BLaER1 treated with 17β-estradiol and CSF1 and Interleukin-3, amounts not matched to agents 10 nM and 100 nM (cell line): ENCODE data around the gene INTS1.

Experiments used
- H3K27ac ChIP-seq, 11 experiments: shearing (Covaris generic); formaldehyde crosslinking; 2 replicates each; pipeline ENCODE4 v1.8.1; 2022
- H3K27me3 ChIP-seq, 11 experiments: shearing (Covaris generic); formaldehyde crosslinking; 2 replicates each; pipeline ENCODE4 v1.8.1; 2022
- H3K36me3 ChIP-seq, 11 experiments: shearing (Covaris generic); formaldehyde crosslinking; 2 replicates each; pipeline ENCODE4 v1.8.1; 2022
- H3K4me1 ChIP-seq, 10 experiments: shearing (Covaris generic); formaldehyde crosslinking; 2 replicates each; pipeline ENCODE4 v1.8.1; 2022
- H3K4me2 ChIP-seq, 11 experiments: shearing (Covaris generic); formaldehyde crosslinking; 2 replicates each; pipeline ENCODE4 v1.8.1; 2022
- H3K4me3 ChIP-seq, 10 experiments: shearing (Covaris generic); formaldehyde crosslinking; 2 replicates each; pipeline ENCODE4 v1.8.1; 2022
- H3K9ac ChIP-seq, 11 experiments: shearing (Covaris generic); formaldehyde crosslinking; 2 replicates each; pipeline ENCODE4 v1.8.1; 2022
- H3K9me3 ChIP-seq, 11 experiments: shearing (Covaris generic); formaldehyde crosslinking; replicated peaks in 1 of 11; 2 replicates each; pipeline ENCODE4 v1.8.1; 2022
- H4K20me1 ChIP-seq, 11 experiments: shearing (Covaris generic); formaldehyde crosslinking; 2 replicates each; pipeline ENCODE4 v1.8.1; 2022
- Cebpa-rat ChIP-seq, 11 experiments: shearing (Covaris generic); IDR thresholded peaks; 2 replicates each; pipeline ENCODE4 v1.8.1; 2022

INTS1 gene

DNA sequence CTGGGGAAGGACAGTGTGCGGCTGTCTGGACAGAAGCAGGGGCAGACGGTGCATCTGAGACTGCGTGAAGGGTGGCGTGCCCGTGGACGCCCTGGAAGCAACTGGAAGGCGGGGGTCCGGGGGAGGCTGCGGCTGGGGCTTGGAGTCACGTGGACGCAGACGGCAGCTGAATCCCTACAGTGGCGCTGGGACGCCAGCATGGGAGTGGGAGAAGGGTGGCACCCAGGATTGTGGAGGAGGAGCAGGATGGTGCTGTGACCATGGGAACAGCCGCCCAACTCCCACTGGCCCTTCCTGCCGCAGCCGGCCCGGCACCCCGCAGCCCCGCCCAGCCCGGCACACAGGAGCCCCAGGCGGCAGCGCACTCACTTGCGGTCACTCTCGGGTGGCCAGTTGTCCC is 9.7 kb downstream of the INTS1 start:
- Histone ChIP-seq H3K4me1 (no peaks in the 10 kb centered on the region), H3K36me3 (peaks cover 84 to 96% (median 93%) of the 10 kb centered on the region in 11 experiments), H3K9me3 (no peaks in the 10 kb centered on the region), H3K4me3 (no peak overlapping the region), H3K9ac (no peak overlapping the region), H4K20me1 (peaks cover 0 to 92% (median 73%) of the 10 kb centered on the region in 11 experiments; a peak in 18 of 22 replicates), H3K27me3 (no peaks in the 10 kb centered on the region), H3K27ac (no peak overlapping the region), H3K4me2 (no peak overlapping the region)
- TF ChIP-seq Cebpa-rat (IDR thresholded peaks at IDR 0.05): no peak

DNA sequence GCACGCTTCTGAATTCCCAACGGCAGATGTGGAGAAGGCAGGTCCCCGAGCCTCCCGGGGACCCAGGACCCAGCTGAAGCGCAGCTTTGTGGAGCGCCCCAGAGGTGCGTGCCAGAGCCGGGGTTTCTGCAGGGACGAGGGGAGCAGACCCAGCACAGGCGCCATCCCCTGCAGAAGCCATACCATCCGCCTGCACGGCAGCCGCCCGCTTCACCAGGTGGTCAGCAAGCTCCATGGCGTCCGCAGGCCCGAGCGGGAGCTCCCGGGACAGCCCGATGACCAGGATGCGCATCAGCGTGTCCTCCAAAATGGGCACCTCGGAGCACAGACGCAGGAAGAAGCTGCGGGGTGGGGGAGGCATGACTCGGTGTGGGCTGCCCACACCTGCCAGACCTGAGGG is 10.6 kb downstream of the INTS1 start:
- no peak for TF ChIP-seq Cebpa-rat (IDR thresholded peaks at IDR 0.05)
- H3K36me3 ChIP-seq: peaks cover 92 to 98% (median 96%) of the 10 kb centered on the region in 11 experiments
- H3K27me3 ChIP-seq: no peaks in the 10 kb centered on the region
- H3K9me3 ChIP-seq: no peaks in the 10 kb centered on the region
- H3K9ac ChIP-seq: no peak overlapping the region
- no peaks in the 10 kb centered on the region for H3K4me1 ChIP-seq
- no peak overlapping the region for H3K27ac ChIP-seq
- H3K4me2 ChIP-seq: no peak overlapping the region
- no peak overlapping the region for H3K4me3 ChIP-seq
- peaks cover 0 to 95% (median 77%) of the 10 kb centered on the region in 11 experiments; a peak in 18 of 22 replicates for H4K20me1 ChIP-seq

DNA sequence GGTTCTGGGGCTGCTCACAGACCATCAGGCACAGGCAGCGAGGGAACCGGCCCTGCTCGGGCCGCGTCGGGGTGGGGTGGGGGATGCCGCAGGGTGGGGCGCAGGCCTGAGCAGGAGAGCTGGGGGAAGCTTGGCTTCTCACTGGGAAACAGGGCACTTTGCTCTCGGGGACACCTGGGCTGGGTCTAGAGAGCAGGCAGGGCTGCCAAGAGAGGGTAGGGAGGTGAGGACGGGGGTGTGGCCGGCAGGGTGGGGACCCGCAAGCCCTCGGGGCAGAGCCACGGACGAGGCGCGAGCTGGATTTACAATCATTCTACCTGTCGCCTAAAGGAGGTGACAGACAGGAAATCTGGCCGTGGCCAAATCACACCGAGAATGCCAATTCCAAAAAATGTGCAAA is 11.1 kb downstream of the INTS1 start:
- Histone ChIP-seq H3K4me1 (no peaks in the 10 kb centered on the region), H3K9me3 (no peaks in the 10 kb centered on the region), H3K36me3 (peaks cover 94 to 100% (median 98%) of the 10 kb centered on the region in 11 experiments), H3K27me3 (no peaks in the 10 kb centered on the region), H3K27ac (no peak overlapping the region), H4K20me1 (peaks cover 0 to 97% (median 79%) of the 10 kb centered on the region in 11 experiments; a peak in 18 of 22 replicates), H3K9ac (no peak overlapping the region), H3K4me3 (no peak overlapping the region), H3K4me2 (no peak overlapping the region)
- no peak for TF ChIP-seq Cebpa-rat (IDR thresholded peaks at IDR 0.05)

DNA sequence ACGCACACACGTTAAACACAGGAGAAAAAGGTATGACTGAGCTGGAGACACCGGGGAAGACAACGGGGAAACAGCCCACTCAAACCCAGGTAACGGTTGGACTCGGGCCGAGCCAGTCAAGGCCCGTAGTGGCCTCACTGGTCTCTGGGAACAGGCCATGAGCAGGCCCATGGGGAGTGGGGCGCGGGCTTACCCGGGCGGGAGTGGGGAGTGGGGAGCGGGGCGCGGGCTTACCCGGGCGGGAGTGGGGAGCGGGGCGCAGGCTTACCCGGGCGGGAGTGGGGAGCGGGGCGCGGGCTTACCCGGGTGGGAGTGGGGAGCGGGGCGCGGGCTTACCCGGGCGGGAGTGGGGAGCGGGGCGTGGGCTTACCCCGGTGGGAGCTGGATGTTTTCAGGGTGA is 11.5 kb downstream of the INTS1 start:
- Histone ChIP-seq H3K27me3 (no peaks in the 10 kb centered on the region), H3K4me2 (no peak overlapping the region), H4K20me1 (peaks cover 0 to 97% (median 80%) of the 10 kb centered on the region in 11 experiments; a peak in 18 of 22 replicates), H3K4me1 (no peaks in the 10 kb centered on the region), H3K4me3 (no peak overlapping the region), H3K9me3 (no peaks in the 10 kb centered on the region), H3K9ac (no peak overlapping the region), H3K27ac (no peak overlapping the region), H3K36me3 (peaks cover 94 to 100% (median 98%) of the 10 kb centered on the region in 11 experiments)
- no peak for TF ChIP-seq Cebpa-rat (IDR thresholded peaks at IDR 0.05)

DNA sequence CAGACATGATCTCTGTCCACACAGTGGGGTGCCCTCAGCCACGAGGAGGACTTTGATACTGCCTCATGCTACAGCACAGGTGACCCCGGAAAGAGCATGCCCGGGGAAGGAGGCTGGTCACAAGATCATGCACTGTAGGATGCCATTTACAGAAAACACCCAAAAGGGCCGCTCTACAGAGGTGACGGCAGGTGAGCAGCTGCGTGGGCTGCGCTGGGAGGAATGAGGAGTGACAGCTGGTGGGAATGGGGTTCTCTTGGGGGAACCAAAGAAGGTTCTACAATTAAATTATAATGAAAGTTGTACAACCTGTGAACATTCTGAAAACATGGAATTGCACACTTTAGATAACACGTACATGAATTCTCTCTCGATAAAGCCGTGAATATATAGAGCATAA is 12.0 kb downstream of the INTS1 start:
- Histone ChIP-seq H3K36me3 (peaks cover 94 to 100% (median 98%) of the 10 kb centered on the region in 11 experiments), H4K20me1 (peaks cover 0 to 97% (median 80%) of the 10 kb centered on the region in 11 experiments; a peak in 18 of 22 replicates), H3K4me2 (no peak overlapping the region), H3K4me1 (no peaks in the 10 kb centered on the region), H3K27me3 (no peaks in the 10 kb centered on the region), H3K9ac (no peak overlapping the region), H3K27ac (no peak overlapping the region), H3K9me3 (no peaks in the 10 kb centered on the region), H3K4me3 (no peak overlapping the region)
- no peak for TF ChIP-seq Cebpa-rat (IDR thresholded peaks at IDR 0.05)

DNA sequence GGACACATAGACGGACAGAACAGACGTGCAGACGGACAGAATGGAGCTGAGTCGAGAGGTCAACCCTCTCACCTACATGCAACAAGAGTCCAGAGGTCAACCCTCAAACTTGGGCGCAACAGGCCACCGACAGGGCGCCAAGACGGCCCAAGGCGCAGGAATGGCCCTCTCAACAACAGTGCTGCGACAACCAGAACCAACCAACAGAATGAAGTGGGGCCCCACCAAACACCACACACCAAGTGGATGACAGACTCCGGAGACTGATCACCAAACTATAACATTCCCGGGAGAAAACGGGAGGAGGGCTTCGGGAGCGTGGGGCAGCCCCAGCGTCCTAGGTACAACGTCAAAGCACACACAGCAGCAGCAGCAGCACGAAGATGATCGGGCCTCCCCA is 13.4 kb downstream of the INTS1 start:
- peaks cover 93 to 100% (median 98%) of the 10 kb centered on the region in 11 experiments for H3K36me3 ChIP-seq
- H3K4me2 ChIP-seq: no peak overlapping the region
- no peak overlapping the region for H3K9ac ChIP-seq
- H3K4me3 ChIP-seq: no peak overlapping the region
- TF ChIP-seq Cebpa-rat (IDR thresholded peaks at IDR 0.05): no peak
- H3K27me3 ChIP-seq: no peaks in the 10 kb centered on the region
- peaks cover 0 to 96% (median 72%) of the 10 kb centered on the region in 11 experiments; a peak in 18 of 22 replicates for H4K20me1 ChIP-seq
- no peaks in the 10 kb centered on the region for H3K4me1 ChIP-seq
- H3K9me3 ChIP-seq: no peaks in the 10 kb centered on the region
- H3K27ac ChIP-seq: no peak overlapping the region

DNA sequence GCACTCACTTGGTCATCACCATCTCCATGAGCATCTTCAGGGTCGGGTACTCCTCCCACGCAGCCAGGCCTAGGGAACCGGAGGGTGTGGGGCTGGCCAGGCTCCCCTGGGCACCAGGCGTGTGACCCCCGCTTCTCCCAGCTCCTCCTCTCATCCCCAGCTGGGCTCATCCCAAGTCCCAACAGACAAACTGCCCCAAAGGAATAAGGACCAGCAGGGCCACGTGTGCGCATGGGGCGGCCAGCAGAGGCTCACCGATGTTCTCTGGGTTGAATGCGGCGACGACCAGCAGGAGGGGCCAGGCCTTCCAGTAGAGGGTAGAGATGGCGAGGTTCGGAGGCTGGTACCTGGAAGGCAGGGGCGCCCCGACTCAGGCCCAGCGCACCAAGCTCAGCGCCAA is 14.9 kb downstream of the INTS1 start:
- H3K4me2 ChIP-seq: no peak overlapping the region
- no peak for TF ChIP-seq Cebpa-rat (IDR thresholded peaks at IDR 0.05)
- no peak overlapping the region for H3K4me3 ChIP-seq
- no peaks in the 10 kb centered on the region for H3K9me3 ChIP-seq
- H3K27me3 ChIP-seq: no peaks in the 10 kb centered on the region
- no peak overlapping the region for H3K9ac ChIP-seq
- no peak overlapping the region for H3K27ac ChIP-seq
- H3K36me3 ChIP-seq: peaks cover 91 to 100% (median 97%) of the 10 kb centered on the region in 11 experiments
- H3K4me1 ChIP-seq: no peaks in the 10 kb centered on the region
- peaks cover 0 to 93% (median 72%) of the 10 kb centered on the region in 11 experiments; a peak in 18 of 22 replicates for H4K20me1 ChIP-seq

DNA sequence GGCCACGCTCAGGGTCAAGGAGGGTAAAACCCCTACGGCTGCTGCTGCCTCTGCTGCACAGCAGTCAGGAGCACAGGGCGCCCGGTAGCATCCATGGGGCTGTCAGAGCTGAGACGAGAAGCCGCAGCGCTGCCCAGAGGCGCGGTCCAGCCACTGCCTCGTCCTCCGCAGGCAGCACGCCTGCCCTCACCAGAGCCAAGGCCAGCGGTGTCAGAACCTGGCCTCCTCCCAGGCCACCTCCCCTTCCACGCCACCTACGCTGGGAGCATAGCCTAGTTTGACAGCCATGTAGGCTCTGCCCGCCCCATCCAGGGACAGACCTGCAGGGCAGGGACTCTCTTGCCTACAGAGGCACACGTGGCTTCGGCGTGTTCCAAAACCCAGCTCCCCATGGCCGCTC is 16.2 kb downstream of the INTS1 start:
- H3K36me3 ChIP-seq: peaks cover 92 to 100% (median 97%) of the 10 kb centered on the region in 11 experiments
- TF ChIP-seq Cebpa-rat (IDR thresholded peaks at IDR 0.05): no peak

DNA sequence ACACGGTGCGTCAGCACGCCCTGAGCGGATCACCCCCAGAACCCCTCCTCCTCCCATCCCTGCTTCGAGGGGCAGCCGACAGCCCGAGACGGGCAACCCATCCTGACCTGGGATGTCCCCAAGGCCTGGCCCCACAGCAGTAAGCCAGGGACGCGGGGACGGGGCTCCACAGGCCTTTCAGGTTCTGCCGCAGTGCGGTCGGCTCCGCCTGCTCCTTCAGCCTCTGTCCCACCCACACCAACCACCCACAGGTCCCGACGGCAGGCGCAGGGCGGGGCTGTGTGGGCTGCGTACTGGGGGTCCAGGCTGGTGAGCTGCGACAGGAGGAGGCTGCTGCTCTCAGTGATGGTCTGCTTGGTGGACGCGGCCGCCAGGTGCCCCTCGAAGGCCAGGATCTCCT is 16.7 kb downstream of the INTS1 start:
- Histone ChIP-seq H3K36me3 (peaks cover 96 to 100% (median 98%) of the 10 kb centered on the region in 11 experiments), H3K4me3 (no peak overlapping the region), H3K4me1 (no peaks in the 10 kb centered on the region), H3K27me3 (no peaks in the 10 kb centered on the region), H3K9ac (no peak overlapping the region), H3K27ac (no peak overlapping the region), H3K9me3 (no peaks in the 10 kb centered on the region), H3K4me2 (no peak overlapping the region), H4K20me1 (peaks cover 0 to 96% (median 68%) of the 10 kb centered on the region in 11 experiments; a peak in 18 of 22 replicates)
- no peak for TF ChIP-seq Cebpa-rat (IDR thresholded peaks at IDR 0.05)

More for the DNA sequence above, 16.2 kb downstream of the INTS1 start:
- H4K20me1 ChIP-seq: peaks cover 0 to 93% (median 68%) of the 10 kb centered on the region in 11 experiments; a peak in 18 of 22 replicates
- no peak overlapping the region for H3K4me2 ChIP-seq
- no peaks in the 10 kb centered on the region for H3K4me1 ChIP-seq
- no peak overlapping the region for H3K9ac ChIP-seq
- no peaks in the 10 kb centered on the region for H3K9me3 ChIP-seq
- H3K27me3 ChIP-seq: no peaks in the 10 kb centered on the region
- H3K4me3 ChIP-seq: no peak overlapping the region
- H3K27ac ChIP-seq: no peak overlapping the region

DNA sequence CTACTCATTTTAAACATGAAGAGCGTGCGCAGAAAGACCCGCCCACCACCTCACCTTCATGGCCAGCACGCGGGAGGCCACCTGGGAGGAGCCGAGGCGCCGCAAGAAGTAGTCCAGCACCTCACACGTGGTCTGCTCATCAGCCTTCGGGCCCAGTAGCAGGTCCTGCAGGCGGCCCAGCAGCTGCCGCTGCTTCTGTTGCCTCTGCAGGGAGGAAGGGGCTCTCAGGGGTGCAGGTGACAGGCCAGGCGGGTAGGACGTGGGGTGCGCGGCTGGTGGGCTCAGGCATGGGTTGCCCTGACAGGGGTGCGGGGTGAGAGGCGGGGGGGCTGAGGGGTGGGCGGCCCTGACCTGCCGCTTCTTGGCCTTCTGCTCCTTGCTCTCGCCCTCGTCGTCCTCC is 17.6 kb downstream of the INTS1 start:
- H4K20me1 ChIP-seq: peaks cover 0 to 96% (median 63%) of the 10 kb centered on the region in 11 experiments; a peak in 18 of 22 replicates
- no peak overlapping the region for H3K4me3 ChIP-seq
- H3K27ac ChIP-seq: no peak overlapping the region
- TF ChIP-seq Cebpa-rat (IDR thresholded peaks at IDR 0.05): no peak
- H3K4me1 ChIP-seq: no peaks in the 10 kb centered on the region
- no peak overlapping the region for H3K4me2 ChIP-seq
- H3K9me3 ChIP-seq: no peaks in the 10 kb centered on the region
- peaks cover 96 to 100% (median 98%) of the 10 kb centered on the region in 11 experiments for H3K36me3 ChIP-seq
- no peaks in the 10 kb centered on the region for H3K27me3 ChIP-seq
- no peak overlapping the region for H3K9ac ChIP-seq
